22Rv1 (cell line): ENCODE results near the gene CLMN.

ENCODE experiments used
- H3K27ac ChIP-seq: fragments of 450-650 bp; 2 replicates; pipeline ENCODE4 v1.5.1; 2017
- ZFX ChIP-seq: fragments of 450-650 bp; IDR thresholded peaks from 2 replicates; pipeline ENCODE4 v1.6.1; 2017; ENCODE audit warnings: antibody characterized with exemption, borderline replicate concordance
- TF ChIP-seq, protein P1 (sequence below): fragments of 450-650 bp; IDR thresholded peaks from 2 replicates; pipeline ENCODE4 v1.5.1; 2017; ENCODE audit warnings: mild to moderate bottlenecking

CLMN gene

DNA sequence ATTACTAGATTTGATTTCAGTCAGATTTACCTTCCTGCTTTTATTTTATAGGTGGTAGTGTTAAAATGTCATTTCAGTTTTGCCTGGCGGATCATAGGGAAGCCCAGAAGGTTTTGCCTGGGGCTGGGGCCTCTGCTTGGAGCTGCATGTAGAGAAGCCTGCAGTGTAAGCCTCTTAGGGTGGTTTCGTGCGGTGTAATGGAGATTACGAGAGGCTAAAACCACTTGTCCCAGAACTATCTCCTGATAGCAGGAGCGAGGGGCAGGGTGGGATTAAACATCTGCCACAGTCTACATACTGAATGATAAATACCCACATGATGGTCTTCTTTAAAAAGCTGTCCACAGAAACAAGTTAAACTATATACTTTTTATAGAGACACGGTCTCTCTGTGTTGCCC lies 127.4 kb downstream of the CLMN start:
- H3K27ac ChIP-seq: no peak overlapping the region
- TF ChIP-seq, protein P1, sequence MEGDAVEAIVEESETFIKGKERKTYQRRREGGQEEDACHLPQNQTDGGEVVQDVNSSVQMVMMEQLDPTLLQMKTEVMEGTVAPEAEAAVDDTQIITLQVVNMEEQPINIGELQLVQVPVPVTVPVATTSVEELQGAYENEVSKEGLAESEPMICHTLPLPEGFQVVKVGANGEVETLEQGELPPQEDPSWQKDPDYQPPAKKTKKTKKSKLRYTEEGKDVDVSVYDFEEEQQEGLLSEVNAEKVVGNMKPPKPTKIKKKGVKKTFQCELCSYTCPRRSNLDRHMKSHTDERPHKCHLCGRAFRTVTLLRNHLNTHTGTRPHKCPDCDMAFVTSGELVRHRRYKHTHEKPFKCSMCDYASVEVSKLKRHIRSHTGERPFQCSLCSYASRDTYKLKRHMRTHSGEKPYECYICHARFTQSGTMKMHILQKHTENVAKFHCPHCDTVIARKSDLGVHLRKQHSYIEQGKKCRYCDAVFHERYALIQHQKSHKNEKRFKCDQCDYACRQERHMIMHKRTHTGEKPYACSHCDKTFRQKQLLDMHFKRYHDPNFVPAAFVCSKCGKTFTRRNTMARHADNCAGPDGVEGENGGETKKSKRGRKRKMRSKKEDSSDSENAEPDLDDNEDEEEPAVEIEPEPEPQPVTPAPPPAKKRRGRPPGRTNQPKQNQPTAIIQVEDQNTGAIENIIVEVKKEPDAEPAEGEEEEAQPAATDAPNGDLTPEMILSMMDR: no peak
- TF ChIP-seq ZFX: no peak

DNA sequence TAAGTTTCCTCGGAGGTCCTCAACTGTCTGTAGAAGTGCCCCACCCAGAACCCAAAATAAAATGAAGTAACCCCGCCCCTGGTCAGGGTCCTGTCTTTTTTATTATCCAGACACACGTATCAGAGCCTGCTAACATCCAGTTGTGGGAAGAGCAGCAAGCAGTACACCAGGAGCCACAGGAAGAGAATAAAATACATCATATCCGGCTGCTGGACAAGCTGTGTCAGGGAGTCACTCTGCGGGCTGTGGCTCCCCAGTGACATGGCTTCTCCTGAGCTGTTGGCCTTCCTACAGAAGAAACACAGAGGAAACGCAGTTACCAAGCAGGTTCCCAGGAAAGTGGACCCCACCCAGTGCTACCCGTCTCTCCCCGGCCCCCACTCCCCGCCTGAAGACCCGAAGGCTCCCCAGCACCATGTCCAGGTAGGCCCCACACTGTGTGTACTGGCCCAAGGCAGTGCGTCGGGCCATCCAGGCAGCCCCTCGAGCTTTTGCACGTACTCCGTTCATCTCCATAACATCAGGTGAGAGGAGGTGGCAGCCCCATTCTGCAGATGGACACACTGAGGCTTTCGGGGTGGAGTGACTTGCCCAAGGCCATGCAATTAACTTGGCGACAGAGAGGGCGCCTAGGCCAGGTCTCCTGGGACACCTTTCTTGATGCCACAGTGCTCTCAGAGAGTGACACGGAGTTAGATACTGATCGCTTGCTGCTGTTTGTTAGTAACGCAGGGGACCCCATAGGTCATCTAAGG lies 128.1 kb downstream of the CLMN start:
- no peak overlapping the region for H3K27ac ChIP-seq
- no peak for TF ChIP-seq ZFX
- TF ChIP-seq, protein P1: no peak

DNA sequence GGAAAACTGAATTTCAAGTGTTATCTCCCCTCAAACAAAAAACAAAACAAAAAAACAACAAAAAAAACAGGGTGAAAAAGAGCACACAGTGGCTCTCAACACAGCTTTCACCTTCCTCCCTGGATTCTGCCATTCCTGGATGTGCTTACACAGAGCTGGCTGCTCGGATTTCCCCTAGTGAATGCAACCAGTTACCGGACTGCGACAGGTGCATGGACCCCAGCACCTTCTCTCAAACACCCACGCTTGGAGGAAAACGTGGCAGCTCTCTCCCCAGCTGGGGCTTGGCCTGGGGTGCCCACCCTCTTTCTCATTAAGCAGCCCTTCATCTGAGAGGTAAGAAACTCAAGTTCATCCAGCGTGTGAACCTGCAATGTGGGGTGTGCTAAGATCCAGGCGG lies 128.9 kb downstream of the CLMN start:
- TF ChIP-seq, protein P1: no peak
- TF ChIP-seq ZFX: no peak

DNA sequence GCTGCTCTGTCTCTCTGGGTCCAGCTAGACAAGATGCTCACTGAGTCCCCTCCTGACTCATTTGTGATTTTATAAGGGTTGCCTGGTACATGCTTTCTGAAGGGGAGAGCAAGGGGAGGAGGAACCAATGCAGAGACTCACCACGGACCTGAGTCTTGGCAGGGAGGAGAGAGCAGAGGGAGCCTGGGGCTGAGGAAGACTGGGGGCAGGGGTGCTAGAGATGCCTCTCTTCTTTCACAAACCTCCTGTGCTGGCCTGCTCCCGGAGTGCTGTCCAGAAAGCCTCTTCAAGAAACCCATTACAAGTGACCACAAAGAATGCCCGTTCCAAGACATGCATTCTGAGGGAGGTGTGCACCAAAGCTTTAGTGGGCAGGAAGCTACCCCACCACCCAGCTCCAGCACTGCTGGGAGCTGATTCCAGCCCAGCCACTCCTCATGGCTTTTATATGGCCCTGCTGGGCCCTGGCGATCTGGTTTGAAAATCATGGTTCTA lies 129.3 kb downstream of the CLMN start:
- no peak for TF ChIP-seq ZFX
- TF ChIP-seq, protein P1: no peak
- H3K27ac ChIP-seq: no peak overlapping the region

More for the DNA sequence above, 128.9 kb downstream of the CLMN start:
- H3K27ac ChIP-seq: no peak overlapping the region

DNA sequence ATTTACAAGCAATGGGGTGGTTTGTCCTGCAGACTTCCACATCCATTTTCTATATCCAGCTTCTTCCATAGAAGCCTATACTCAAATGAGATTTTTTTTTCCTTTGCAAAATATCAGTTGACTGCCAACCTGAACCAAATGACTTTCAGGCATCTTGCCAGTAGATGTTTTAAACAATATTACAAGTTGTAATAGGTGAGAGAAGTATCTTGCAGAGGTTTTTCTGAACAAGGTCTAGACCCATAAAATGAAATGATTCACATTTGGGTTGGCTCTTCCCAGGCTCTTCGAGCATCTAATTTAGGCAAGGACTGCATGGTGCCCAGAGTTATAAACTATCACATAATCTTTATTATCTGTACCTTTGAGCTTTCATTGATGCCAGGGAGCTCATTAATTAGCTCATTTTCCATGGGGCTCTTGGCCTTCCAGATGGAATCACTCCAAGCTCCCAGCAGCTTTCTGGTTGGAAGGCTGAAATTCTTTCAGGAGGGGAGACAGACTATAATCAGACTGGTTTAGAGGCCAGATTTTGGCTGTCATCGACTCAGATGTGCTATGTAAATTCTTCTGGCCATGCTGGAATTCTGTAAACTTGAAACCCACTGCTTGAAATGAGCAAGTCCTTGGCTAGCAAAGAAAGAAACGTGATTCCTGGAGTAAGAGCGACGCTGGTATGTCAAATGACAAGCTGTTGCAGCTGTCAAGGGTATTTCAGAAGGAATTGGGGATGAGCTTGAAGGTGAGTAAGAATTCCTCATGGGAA lies 130.2 kb downstream of the CLMN start:
- TF ChIP-seq, protein P1: no peak
- no peak for TF ChIP-seq ZFX
- H3K27ac ChIP-seq: no peak overlapping the region

DNA sequence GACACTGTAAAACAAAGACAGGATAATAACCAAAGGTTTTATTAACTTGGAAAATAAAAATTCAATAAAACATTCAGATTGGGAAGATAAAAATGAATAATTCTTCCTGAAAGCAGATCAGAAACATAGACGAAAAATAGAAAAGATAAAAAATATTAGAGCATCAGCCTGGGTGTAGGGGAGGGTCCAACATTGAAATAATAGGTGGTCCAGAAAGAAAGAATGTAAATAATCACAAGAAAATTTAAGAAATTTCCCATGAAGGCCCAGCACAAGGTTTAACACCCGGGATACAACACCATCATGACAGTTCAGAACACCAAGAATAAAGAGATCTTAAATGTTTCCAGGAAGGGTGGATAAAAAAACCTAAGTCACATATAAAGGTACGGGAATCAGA lies 131.3 kb downstream of the CLMN start:
- no peak for TF ChIP-seq ZFX
- TF ChIP-seq, protein P1: no peak

More for the DNA sequence above, 131.3 kb downstream of the CLMN start:
- no peak overlapping the region for H3K27ac ChIP-seq
